H1 (cell line): ENCODE results near the gene PSMD12. TPM values are rescaled to one million over a fixed set of nuclear protein-coding genes. Genes with fewer than 3 reads are reported as not detected.

ENCODE experiments used
- CTCF ChIA-PET: fragments of 300-600 bp; sonication (Branson Sonifier 250); formaldehyde crosslinking; loops from one replicate; lab custom pipeline; 2021; ENCODE audit not compliant: partially characterized antibody; lab: Charles Lee
- POLR2A ChIA-PET: fragments of 300-600 bp; sonication (Branson Sonifier 250); formaldehyde crosslinking; loops from one replicate; lab custom pipeline; 2021; ENCODE audit warnings: inconsistent platforms; ENCODE audit not compliant: partially characterized antibody; lab: Charles Lee
- DNase-seq, 2 experiments: peaks; one replicate each; pipeline versions ENCODE4 v3.0.0 to v3.0.0-alpha.2; 2010 to 2022; ENCODE audit warnings: low spot score in 2 of 2, low read depth in 1 of 2, mixed read lengths in 1 of 2
- FAIRE-seq: peaks from 2 replicates; lab custom pipeline; 2011; peaks lifted over from hg19 to GRCh38; lab: Jason Lieb, UNC
- H2AFZ ChIP-seq: 2 replicates; pipeline ENCODE4 v1.8.1; 2012; ENCODE audit warnings: low read length, inconsistent platforms
- H2AK5ac ChIP-seq: 2 replicates; pipeline ENCODE4 v1.6.1; 2013; ENCODE audit warnings: low read depth, low read length
- H2BK120ac ChIP-seq: replicated peaks from 2 replicates; pipeline ENCODE3; 2013; ENCODE audit warnings: low read depth, low read length, inconsistent platforms
- H2BK12ac ChIP-seq: 2 replicates; pipeline ENCODE4 v1.6.1; 2013; ENCODE audit warnings: low read depth, low read length
- H2BK15ac ChIP-seq: 2 replicates; pipeline ENCODE4 v1.6.1; 2013; ENCODE audit warnings: low read length
- H2BK20ac ChIP-seq: 2 replicates; pipeline ENCODE4 v1.6.1; 2013; ENCODE audit warnings: low read length
- H2BK5ac ChIP-seq: 2 replicates; pipeline ENCODE4 v1.6.1; 2013; ENCODE audit warnings: low read depth, low read length
- H3K14ac ChIP-seq: 2 replicates; pipeline ENCODE4 v1.6.1; 2013; ENCODE audit warnings: inconsistent platforms; ENCODE audit not compliant: insufficient read length
- H3K18ac ChIP-seq: 2 replicates; pipeline ENCODE4 v1.6.1; 2013; ENCODE audit warnings: low read length; ENCODE audit errors: extremely low read depth
- H3K23ac ChIP-seq: 2 replicates; pipeline ENCODE4 v1.6.1; 2013; ENCODE audit warnings: inconsistent platforms; ENCODE audit not compliant: insufficient read length
- H3K23me2 ChIP-seq: 2 replicates; pipeline ENCODE4 v1.6.1; 2013; ENCODE audit warnings: low read depth, low read length
- H3K27ac ChIP-seq: 2 replicates; pipeline ENCODE4 v1.6.1; 2011; ENCODE audit warnings: low read depth, low read length, inconsistent platforms
- H3K27me3 ChIP-seq, 4 experiments: replicated peaks in 1 of 4; 1 replicate in 1 of 4; 2 replicates in 3 of 4; pipeline versions ENCODE4 v1.6.1 to v1.8.1; 2011 to 2013; ENCODE audit warnings: low read length in 3 of 4, mild to moderate bottlenecking in 3 of 4, inconsistent platforms in 2 of 4, mixed read lengths in 2 of 4, moderate library complexity in 1 of 4; ENCODE audit not compliant: control insufficient read depth in 3 of 4, insufficient read depth in 3 of 4; ENCODE audit errors: extremely low read depth in 1 of 4
- H3K36me3 ChIP-seq, 4 experiments: 2 replicates each; pipeline versions ENCODE4 v1.6.1 to v1.8.1; 2011 to 2013; ENCODE audit warnings: mild to moderate bottlenecking in 4 of 4, low read length in 3 of 4, moderate library complexity in 2 of 4, control low read depth in 1 of 4, inconsistent platforms in 1 of 4; ENCODE audit not compliant: insufficient read depth in 4 of 4, control insufficient read depth in 2 of 4
- H3K4ac ChIP-seq: replicated peaks from 2 replicates; pipeline ENCODE3; 2013; ENCODE audit warnings: low read length, low read depth, mixed read lengths, inconsistent platforms; ENCODE audit not compliant: insufficient read length
- H3K4me1 ChIP-seq, 4 experiments: replicated peaks in 1 of 4; 1 replicate in 1 of 4; 2 replicates in 3 of 4; pipeline versions ENCODE4 v1.6.1 to v1.8.1; 2011 to 2013; ENCODE audit warnings: low read length in 3 of 4, inconsistent platforms in 2 of 4, mixed read lengths in 1 of 4; ENCODE audit not compliant: insufficient read depth in 4 of 4, control insufficient read depth in 3 of 4
- H3K4me2 ChIP-seq, 2 experiments: 2 replicates each; pipeline versions ENCODE4 v1.6.1 to v1.8.1; 2011 to 2013; ENCODE audit warnings: low read depth in 2 of 2, low read length in 2 of 2, control low read depth in 1 of 2, inconsistent platforms in 1 of 2, mild to moderate bottlenecking in 1 of 2; ENCODE audit not compliant: insufficient read depth in 1 of 2
- H3K4me3 ChIP-seq, 4 experiments: fragments of 200-600, 300-600 bp in 1 of 4; sonication (generic), shearing (Covaris generic), sonication (Bioruptor Twin) in 1 of 4; 2 replicates each; pipeline versions ENCODE4 v1.5.1 to v1.8.1; 2011 to 2016; ENCODE audit warnings: low read length in 4 of 4, low read depth in 3 of 4, control low read depth in 2 of 4, inconsistent platforms in 2 of 4, mild to moderate bottlenecking in 2 of 4, mixed read lengths in 1 of 4, moderate library complexity in 1 of 4; ENCODE audit not compliant: insufficient read depth in 2 of 4; ENCODE audit errors: extremely low read depth in 1 of 4
- H3K56ac ChIP-seq: replicated peaks from 2 replicates; pipeline ENCODE3; 2013; ENCODE audit warnings: low read depth, mild to moderate bottlenecking, mixed read lengths, low read length, inconsistent platforms; ENCODE audit not compliant: insufficient read length
- H3K79me1 ChIP-seq: 2 replicates; pipeline ENCODE4 v1.6.1; 2013; ENCODE audit warnings: low read depth, low read length, control low read depth
- H3K79me2 ChIP-seq, 2 experiments: 2 replicates each; pipeline versions ENCODE4 v1.6.1 to v1.8.1; 2012 to 2013; ENCODE audit warnings: low read length in 2 of 2, mild to moderate bottlenecking in 2 of 2, inconsistent platforms in 1 of 2; ENCODE audit not compliant: insufficient read depth in 2 of 2, control insufficient read depth in 1 of 2
- H3K9ac ChIP-seq, 4 experiments: replicated peaks in 1 of 4; 1 replicate in 1 of 4; 2 replicates in 3 of 4; pipeline versions ENCODE4 v1.6.1 to v1.8.1; 2011 to 2013; ENCODE audit warnings: low read depth in 3 of 4, low read length in 3 of 4, control low read depth in 2 of 4, mild to moderate bottlenecking in 2 of 4, moderate library complexity in 2 of 4, inconsistent platforms in 1 of 4; ENCODE audit errors: extremely low read depth in 1 of 4
- H3K9me3 ChIP-seq, 2 experiments: 2 replicates each; pipeline versions ENCODE4 v1.6.1 to v1.8.1; 2012 to 2013; ENCODE audit warnings: mild to moderate bottlenecking in 2 of 2, moderate library complexity in 2 of 2, control low read depth in 1 of 2, inconsistent platforms in 1 of 2, low read depth in 1 of 2, low read length in 1 of 2, mixed read lengths in 1 of 2; ENCODE audit not compliant: insufficient read depth in 2 of 2
- H4K20me1 ChIP-seq, 2 experiments: replicated peaks in 1 of 2; 2 replicates each; pipeline versions ENCODE3 to v1.8.1; 2011 to 2013; ENCODE audit warnings: inconsistent platforms in 2 of 2, low read length in 2 of 2, mild to moderate bottlenecking in 1 of 2; ENCODE audit not compliant: insufficient read depth in 2 of 2, control insufficient read depth in 1 of 2
- H4K5ac ChIP-seq: 2 replicates; pipeline ENCODE4 v1.6.1; 2013; ENCODE audit warnings: low read length, low read depth, mixed read lengths, inconsistent platforms; ENCODE audit not compliant: insufficient read length
- H4K8ac ChIP-seq: 2 replicates; pipeline ENCODE4 v1.8.0; 2013; ENCODE audit warnings: mild to moderate bottlenecking, moderate library complexity, low read length, inconsistent platforms; ENCODE audit not compliant: insufficient read depth; ENCODE audit errors: extremely low read depth
- H4K91ac ChIP-seq: replicated peaks from 2 replicates; pipeline ENCODE3; 2013; ENCODE audit warnings: low read length, mixed read lengths, inconsistent platforms; ENCODE audit not compliant: insufficient read length
- CEBPB ChIP-seq: IDR thresholded peaks from 2 replicates; pipeline ENCODE4 v1.6.1; 2012; ENCODE audit warnings: low read depth, low read length
- KDM5A ChIP-seq: fragments of 200-600 bp; IDR thresholded peaks from 2 replicates; pipeline ENCODE4 v1.7.1; 2012; ENCODE audit warnings: mild to moderate bottlenecking, low read length, inconsistent platforms, mixed read lengths
- SUZ12 ChIP-seq: fragments of 200-600 bp; sonication (generic); IDR thresholded peaks from 2 replicates; pipeline ENCODE4 v1.6.1; 2012; ENCODE audit warnings: mild to moderate bottlenecking, inconsistent platforms, low read length, moderate library complexity, mixed read lengths
- TEAD4 ChIP-seq: IDR thresholded peaks from 2 replicates; pipeline ENCODE4 v1.6.1; 2012; ENCODE audit warnings: low read depth, low read length, inconsistent platforms, mixed read lengths
- WGBS, 2 experiments: shearing (Covaris generic) in 1 of 2; methylation state at CpG; one replicate each; pipeline versions ENCODE4 v1.1.6 to v1.1.7; 2013 to 2015; ENCODE audit warnings: low lambda C conversion rate in 2 of 2, mixed read lengths in 2 of 2, inconsistent platforms in 1 of 2, low coverage in 1 of 2, missing lambda C conversion rate in 1 of 2; ENCODE audit not compliant: insufficient replicate concordance in 2 of 2, insufficient coverage in 1 of 2, insufficient read length in 1 of 2; ENCODE audit errors: extremely low coverage in 1 of 2, missing lambda C conversion rate in 1 of 2; 5-methylcytosine and 5-hydroxymethylcytosine counted together
- polyA plus RNA-seq, 7 experiments: library from polyadenylated mRNA; depleted of rRNA in 3 of 7; stranded (reverse) in 5 of 7; unstranded in 2 of 7; fragments of >200 nt in 5 of 7; fragments of 200-250 nt in 2 of 7; gene quantifications; 1 replicate in 5 of 7; 2 replicates in 1 of 7; 4 replicates in 1 of 7; pipeline versions ENCODE4 v1.2.1 to v1.2.3, GENCODE V29; 2011 to 2013; ENCODE audit warnings: missing spikeins in 2 of 7, mixed read lengths in 2 of 7
- total RNA-seq: library from RNA; stranded (reverse); fragmentation: NEBNext Ultra II Directional; extraction: Animal tissue kit (Norgen Biotek cat#: 25700); gene quantifications from 2 replicates; pipeline ENCODE4 v1.2.1, GENCODE V29; 2021

PSMD12 gene
- total and polyA plus RNA-seq, 2 of the 8 experiments (the other 6 are each of a cell fraction or from before 2014, with no cell fraction given), result 14.0 to 82.4 TPM

DNA sequence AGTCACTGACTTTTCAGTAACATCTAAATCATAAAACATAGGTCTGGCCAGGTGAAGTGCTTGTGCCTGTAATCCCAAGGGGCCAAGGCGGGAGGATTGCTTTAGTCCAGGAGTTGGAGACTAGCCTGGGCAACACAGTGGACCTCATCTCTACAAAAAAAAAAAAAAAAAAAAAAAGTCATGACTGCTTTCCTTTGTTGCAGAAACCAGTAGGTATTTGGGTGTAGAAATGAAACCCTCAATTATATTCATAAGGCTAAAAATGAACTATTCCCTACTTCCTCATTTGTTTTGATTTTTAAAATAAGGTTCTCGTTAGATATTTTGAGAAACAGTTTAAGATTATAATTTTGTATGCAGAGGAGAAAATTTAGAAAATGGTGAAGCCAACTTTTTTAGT lies 36.7 kb upstream of the PSMD12 start:
- DNase-seq, result no peak
- H3K18ac ChIP-seq, result 0 out of 2 replicates have a peak overlapping the region, but pooled peaks have one; percentile 24
- H3K14ac ChIP-seq, result no peak overlapping the region
- H3K4me3 ChIP-seq, result no peak overlapping the region
- no peak overlapping the region for H3K4ac ChIP-seq
- H3K9me3 ChIP-seq, result no peaks in the 10 kb centered on the region
- H3K23me2 ChIP-seq, result no peaks in the 10 kb centered on the region
- FAIRE-seq, result no peak
- peaks cover 0 to 75% of the 10 kb centered on the region in 2 experiments; a peak in 3 of 4 replicates for H3K79me2 ChIP-seq
- H3K27me3 ChIP-seq, result no peaks in the 10 kb centered on the region
- H3K23ac ChIP-seq, result no peak overlapping the region
- no peak overlapping the region for H3K4me2 ChIP-seq
- H2BK12ac ChIP-seq, result 0 out of 2 replicates have a peak overlapping the region, but pooled peaks have one; percentile 19
- no peak overlapping the region for H4K8ac ChIP-seq
- peaks cover 10% of the 10 kb centered on the region for H3K79me1 ChIP-seq
- POLR2A ChIA-PET, result no interaction called here
- H3K36me3 ChIP-seq, result no peaks in the 10 kb centered on the region
- WGBS, 2 experiments, result 95% methylated on average over 2 of the region's 2 CpGs; no CpG with 5 or more reads in 1 of the 2 experiments
- H4K5ac ChIP-seq, result no peak overlapping the region
- no peaks in the 10 kb centered on the region for H4K20me1 ChIP-seq
- H2AK5ac ChIP-seq, result no peak overlapping the region
- H3K4me1 ChIP-seq, result peaks cover 0 to 7% (median 4%) of the 10 kb centered on the region in 4 experiments; a peak in 3 of 7 replicates
- no peak overlapping the region for H4K91ac ChIP-seq
- no peak overlapping the region for H3K9ac ChIP-seq
- H2BK20ac ChIP-seq, result no peak overlapping the region
- H2BK120ac ChIP-seq, result no peak overlapping the region
- H3K56ac ChIP-seq, result no peak overlapping the region
- H2BK5ac ChIP-seq, result no peak overlapping the region
- CTCF ChIA-PET, result interaction anchor here (1.4 kb wide), 1 partner anchor 23 kb away, joined by 3 read pairs; no protein-coding TSS in a partner anchor
- TF ChIP-seq KDM5A (no peak), CEBPB (no peak), TEAD4 (no peak), SUZ12 (no peak)
- H3K27ac ChIP-seq, result no peak overlapping the region
- no peak overlapping the region for H2BK15ac ChIP-seq
- no peak overlapping the region for H2AFZ ChIP-seq
